ENCODE data around the gene VPS13D. TPM values are rescaled to one million over a fixed set of nuclear protein-coding genes. Genes with fewer than 3 reads are reported as not detected.

VPS13D gene
- total and polyA plus RNA-seq, 10 of the 15 experiments (the other 5 are each of a cell fraction or from before 2014, with no cell fraction given) = 1.4 to 16.9 (median 8.5) TPM

DNA sequence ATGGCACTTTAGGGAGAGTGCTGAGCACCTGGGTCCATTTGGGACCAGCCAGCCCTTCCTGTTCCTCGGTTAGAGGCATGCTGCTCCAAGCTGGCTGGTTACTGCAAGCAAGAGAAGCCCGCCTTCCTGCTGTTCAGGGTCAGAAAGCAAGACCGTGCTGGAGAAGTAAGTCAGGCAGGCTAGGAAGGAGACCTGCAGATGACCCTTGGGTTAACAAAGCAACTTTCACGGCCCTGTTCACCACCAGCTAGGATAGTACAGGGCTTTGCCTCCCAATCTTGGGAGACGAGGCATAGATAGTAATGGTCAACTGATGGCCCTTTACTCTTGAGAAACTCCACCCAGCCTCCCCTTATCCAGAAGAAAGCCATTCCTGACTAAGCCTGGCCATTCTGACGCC lies 252.1 kb downstream of the VPS13D start:
- ChIA-PET CTCF (no interaction called here), SMC1A (ENCODE audit: uncharacterized antibody, unreplicated experiment) (no interaction called here), RAD21 (ENCODE audit: unreplicated experiment) (no interaction called here), POLR2A (no interaction called here)
- Histone ChIP-seq H3K9ac (ENCODE audit: control insufficient read depth, insufficient read depth, low read length) (no peak overlapping the region), H3K27me3 (replicated peaks in 1 of 2; ENCODE audit: control insufficient read depth in 2 of 2, insufficient read depth in 2 of 2, low read length in 1 of 2) (no peaks in the 10 kb centered on the region), H3K4me2 (ENCODE audit: control insufficient read depth, insufficient read depth) (no peak overlapping the region), H3K9me3 (replicated peaks; ENCODE audit: control insufficient read depth, insufficient read depth, low read length) (no peaks in the 10 kb centered on the region), H3K27ac (ENCODE audit: control insufficient read depth, insufficient read depth) (no peak overlapping the region), H3K4me3 (no peak overlapping the region), H2AFZ (ENCODE audit: control insufficient read depth, low read depth, low read length) (no peak overlapping the region), H3K79me2 (ENCODE audit: control insufficient read depth, insufficient read depth, low read length) (no peaks in the 10 kb centered on the region), H3K4me1 (ENCODE audit: control insufficient read depth, insufficient read depth, low read length) (peaks cover 11% of the 10 kb centered on the region), H3K36me3 (ENCODE audit: control insufficient read depth in 2 of 2, insufficient read depth in 2 of 2, low read length in 1 of 2) (no peaks in the 10 kb centered on the region), H4K20me1 (ENCODE audit: control insufficient read depth, insufficient read depth) (no peaks in the 10 kb centered on the region; the same call in 1 of the 2 replicates)
- no peak for ATAC-seq
- 86% methylated on average over 6 of the region's 6 CpGs for WGBS (ENCODE audit: insufficient coverage, insufficient replicate concordance, low lambda C conversion rate, missing lambda C conversion rate)
- no TSS peak for BruUV-seq (replicated peaks)
- DNase-seq (ENCODE audit: low read depth, low spot score) = no peak
- intact Hi-C loops (cut with micrococcal nuclease; ENCODE audit: unreplicated experiment) = no loop called here
- in situ Hi-C loops (cut with MboI) = no loop called here
- FAIRE-seq = no peak
- TF ChIP-seq RB1 (IDR thresholded peaks at IDR 0.05; ENCODE audit: borderline replicate concordance) = no peak
- no peak for TF ChIP-seq NR2F1 (conservative IDR thresholded peaks at IDR 0.05)
- no peak for TF ChIP-seq NFYB (IDR thresholded peaks at IDR 0.05; ENCODE audit: insufficient read depth, low read depth, low read length)
- TF ChIP-seq TARDBP (IDR thresholded peaks at IDR 0.05; ENCODE audit: borderline replicate concordance) = no peak
- TF ChIP-seq ATF7 (IDR thresholded peaks at IDR 0.05; ENCODE audit: low read depth) = no peak
- TF ChIP-seq, protein P1, sequence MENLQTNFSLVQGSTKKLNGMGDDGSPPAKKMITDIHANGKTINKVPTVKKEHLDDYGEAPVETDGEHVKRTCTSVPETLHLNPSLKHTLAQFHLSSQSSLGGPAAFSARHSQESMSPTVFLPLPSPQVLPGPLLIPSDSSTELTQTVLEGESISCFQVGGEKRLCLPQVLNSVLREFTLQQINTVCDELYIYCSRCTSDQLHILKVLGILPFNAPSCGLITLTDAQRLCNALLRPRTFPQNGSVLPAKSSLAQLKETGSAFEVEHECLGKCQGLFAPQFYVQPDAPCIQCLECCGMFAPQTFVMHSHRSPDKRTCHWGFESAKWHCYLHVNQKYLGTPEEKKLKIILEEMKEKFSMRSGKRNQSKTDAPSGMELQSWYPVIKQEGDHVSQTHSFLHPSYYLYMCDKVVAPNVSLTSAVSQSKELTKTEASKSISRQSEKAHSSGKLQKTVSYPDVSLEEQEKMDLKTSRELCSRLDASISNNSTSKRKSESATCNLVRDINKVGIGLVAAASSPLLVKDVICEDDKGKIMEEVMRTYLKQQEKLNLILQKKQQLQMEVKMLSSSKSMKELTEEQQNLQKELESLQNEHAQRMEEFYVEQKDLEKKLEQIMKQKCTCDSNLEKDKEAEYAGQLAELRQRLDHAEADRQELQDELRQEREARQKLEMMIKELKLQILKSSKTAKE (IDR thresholded peaks at IDR 0.05; ENCODE audit: low read depth, poor library complexity, severe bottlenecking) = no peak
- TF ChIP-seq ESRRA (IDR thresholded peaks at IDR 0.05; ENCODE audit: low read length) = no peak
- no peak for TF ChIP-seq ZNF24 (IDR thresholded peaks at IDR 0.05)
- TF ChIP-seq NFXL1 (IDR thresholded peaks at IDR 0.05; ENCODE audit: borderline replicate concordance) = no peak
- TF ChIP-seq MEF2A (IDR thresholded peaks at IDR 0.05; ENCODE audit: insufficient read depth, low read depth, low read length) = no peak
- TF ChIP-seq SUPT20H (IDR thresholded peaks at IDR 0.05; ENCODE audit: borderline replicate concordance, control insufficient read depth, low read depth, low read length) = no peak
